GM18909 (cell line): ENCODE data around the gene SART3.
"Not testable (repeated sequence)": the region's sequence is repeated elsewhere in the genome, so short reads cannot be mapped to it uniquely, and the experiment has no call there.

ENCODE experiments used
- ATAC-seq: cut with Tn5 transposase; IDR thresholded peaks from one replicate; pipeline ENCODE4 v1.9.1; 2021; ENCODE audit warnings: mild to moderate bottlenecking; ENCODE audit not compliant: unreplicated experiment, poor library complexity

Gene SART3

GRCh38 chr12:108507971-108508642 is 52.9 kb downstream of the SART3 start:
- ATAC-seq: no peak

- no peak for ATAC-seq
Observed at GRCh38 chr12:108505129-108505528, 55.8 kb downstream of the SART3 start.

- ATAC-seq: no peak
Observed at GRCh38 chr12:108502922-108503321, 58.1 kb downstream of the SART3 start.

DNA sequence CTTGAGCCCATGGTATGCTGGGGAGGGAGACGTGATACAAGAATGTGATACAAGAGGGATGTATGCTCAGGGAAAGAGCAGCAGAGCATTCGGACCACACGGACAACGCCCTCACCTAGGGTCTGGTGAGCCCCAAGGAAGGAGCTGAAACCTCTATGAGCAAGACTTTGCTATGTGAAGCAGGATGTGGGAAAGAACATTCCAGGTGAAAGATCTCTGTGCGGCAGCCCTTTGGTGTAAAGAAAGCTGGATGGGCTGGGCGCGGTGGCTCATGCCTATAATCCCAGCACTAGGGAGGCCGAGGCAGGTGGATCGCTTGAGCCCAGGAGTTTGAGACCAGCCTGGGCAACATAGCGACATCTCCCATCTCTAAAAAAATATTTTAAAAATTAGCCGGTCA is 62.8 kb downstream of the SART3 start:
- no peak for ATAC-seq

GRCh38 chr12:108495823-108496579 is 65.0 kb downstream of the SART3 start:
- no peak for ATAC-seq

DNA sequence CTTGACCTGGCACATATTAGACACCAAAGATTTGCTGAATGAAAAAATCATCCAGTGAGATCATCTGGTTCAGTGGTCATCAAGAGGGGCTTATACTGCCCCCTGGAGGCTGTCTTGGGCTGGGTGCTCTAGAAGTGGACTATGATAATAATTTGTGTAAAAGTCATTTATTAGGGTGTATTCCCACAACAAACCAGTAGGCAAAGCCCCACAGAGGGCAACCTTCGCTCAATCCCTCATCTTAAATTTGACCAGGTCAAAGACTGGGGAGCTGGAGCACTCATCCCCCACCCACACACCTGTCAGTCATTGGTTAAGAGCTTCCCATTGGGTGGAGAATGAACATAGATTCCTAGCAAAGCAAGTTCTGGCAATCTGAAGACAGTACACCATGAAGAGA is 65.9 kb downstream of the SART3 start:
- no peak for ATAC-seq

- no peak for ATAC-seq
Observed at GRCh38 chr12:108491256-108491655, 69.7 kb downstream of the SART3 start.

DNA sequence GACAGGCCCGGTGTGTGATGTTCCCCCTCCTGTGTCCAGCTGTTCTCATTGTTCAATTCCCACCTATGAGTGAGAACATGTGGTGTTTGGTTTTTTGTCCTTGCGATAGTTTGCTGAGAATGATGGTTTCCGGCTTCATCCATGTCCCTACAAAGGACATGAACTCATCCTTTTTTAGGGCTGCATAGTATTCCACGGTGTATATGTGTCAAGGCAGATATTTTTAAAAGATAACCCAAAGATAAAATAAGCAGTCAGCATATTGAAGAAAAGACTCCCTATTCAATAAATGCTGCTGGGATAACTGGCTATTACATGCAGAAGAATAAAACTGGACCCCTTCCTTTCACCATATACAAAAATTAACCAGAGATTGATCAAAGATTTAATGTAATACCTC is 73.9 kb downstream of the SART3 start:
- ATAC-seq: not testable (repeated sequence)

- not testable (repeated sequence) for ATAC-seq
Observed at GRCh38 chr12:108485371-108485770, 75.6 kb downstream of the SART3 start.

- ATAC-seq: no peak
Observed at GRCh38 chr12:108484845-108485244, 76.1 kb downstream of the SART3 start.

DNA sequence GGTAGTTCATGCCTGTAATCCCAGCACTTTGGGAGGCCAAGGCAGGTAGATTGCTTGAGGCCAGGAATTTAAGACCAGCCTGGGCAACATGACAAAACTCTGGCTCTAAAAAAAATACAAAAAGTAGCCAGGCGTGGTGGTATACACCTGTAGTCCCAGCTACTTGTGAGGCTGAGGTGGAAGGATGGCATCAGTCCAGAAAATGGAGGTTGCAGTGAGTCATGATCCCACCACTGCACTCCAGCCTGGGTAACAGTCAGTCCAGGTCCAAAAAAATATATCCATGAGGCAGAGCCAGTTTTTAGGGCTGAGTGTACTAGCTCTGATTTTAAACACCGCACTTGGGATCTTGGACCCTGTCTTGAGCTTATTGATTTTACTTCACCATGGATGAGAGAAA is 76.5 kb downstream of the SART3 start:
- ATAC-seq: no peak

DNA sequence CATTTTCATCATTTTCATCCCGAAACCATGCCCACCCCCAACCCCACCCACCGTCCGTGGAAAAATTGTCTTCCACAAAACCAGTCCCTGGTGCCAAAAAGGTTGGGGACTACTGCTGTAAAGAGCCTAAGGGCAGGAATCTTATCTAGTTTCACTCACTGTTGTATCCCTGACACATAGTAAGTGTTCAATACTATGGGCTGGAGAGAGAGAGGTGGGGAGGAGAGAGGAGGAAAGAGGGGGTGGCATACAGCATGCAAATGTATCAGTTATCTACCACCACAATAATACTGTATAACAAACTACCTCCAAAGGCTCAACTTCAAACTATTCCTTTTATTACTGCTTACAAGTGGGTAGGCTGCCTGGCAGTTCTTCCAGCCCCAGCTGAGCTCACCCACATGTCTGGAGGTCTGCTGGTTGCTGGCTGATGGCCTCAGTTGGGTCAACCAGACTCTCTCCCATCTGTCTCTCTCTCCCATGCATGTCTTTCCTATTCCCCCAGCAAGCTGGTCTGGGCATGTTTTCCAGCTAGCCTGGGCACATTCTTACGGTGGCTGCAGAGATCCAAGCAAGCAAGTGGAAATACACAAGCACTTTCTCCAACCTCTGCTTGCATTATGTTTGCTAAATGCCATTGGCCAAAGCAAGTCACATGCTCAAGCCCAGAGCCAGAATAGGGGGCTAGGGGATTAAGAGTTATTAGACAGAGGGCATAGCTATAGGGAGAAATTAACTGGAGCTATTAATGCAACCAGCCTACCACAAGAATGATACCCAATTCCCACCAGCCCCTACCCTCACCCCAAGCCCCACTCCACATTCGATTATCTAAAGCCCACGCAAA is 77.5 kb downstream of the SART3 start:
- no peak for ATAC-seq

DNA sequence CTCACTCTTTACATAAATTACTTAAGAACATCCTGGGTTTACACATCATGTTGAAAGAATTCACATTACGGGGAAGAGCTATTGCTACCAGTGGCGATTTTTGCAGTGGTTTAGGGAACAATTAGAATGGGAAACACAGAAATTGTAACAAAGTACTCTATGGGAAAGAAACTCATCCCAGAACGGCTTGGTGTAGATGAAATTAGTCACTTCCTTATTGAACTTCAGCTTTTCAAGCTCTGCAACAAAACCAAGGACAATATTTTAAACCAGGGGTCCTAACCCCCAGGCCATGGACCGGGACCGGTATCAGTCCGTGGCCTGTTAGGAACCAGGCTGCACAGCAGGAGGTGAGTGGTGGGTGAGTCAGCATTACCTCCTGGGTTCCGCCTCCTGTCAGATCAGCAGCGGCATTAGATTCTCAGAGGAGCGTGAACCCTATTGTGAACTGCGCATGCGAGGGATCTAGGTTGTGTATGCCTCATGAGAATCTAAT is 78.2 kb downstream of the SART3 start:
- no peak for ATAC-seq

DNA sequence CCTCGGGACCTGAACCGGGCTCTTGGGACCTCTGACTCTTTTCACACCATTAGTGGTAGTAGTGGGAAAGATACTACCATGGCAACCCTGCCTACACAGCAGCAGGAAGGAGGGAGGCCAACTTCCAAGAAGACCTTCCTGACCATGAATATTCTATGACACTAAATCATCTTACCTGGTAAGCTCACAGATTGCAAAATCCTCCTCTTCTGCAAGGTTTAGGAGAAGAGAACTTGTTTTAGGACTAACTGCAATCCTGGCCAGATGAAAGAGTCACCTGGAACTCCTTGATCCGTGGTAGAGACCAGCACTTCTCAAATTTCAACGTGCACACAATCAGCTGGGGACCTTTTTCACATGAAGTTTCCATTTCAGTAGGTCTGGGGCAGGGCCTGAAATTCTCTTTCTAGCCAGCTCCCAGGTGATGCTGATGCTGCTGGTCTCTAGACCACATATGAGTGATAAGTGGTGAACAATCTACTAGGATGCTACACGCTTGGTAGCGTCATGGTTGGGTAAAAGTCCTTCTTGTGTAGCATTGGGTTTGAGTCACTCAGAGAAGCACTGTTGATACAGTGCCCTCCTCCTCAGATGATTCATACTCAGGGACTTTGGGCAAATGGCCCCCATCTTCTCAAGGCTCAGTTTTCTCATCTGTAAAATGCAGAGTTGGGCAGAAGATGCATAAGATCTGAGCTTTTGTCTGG is 81.5 kb downstream of the SART3 start:
- no peak for ATAC-seq

- ATAC-seq: no peak
Observed at GRCh38 chr12:108478611-108479206, 82.3 kb downstream of the SART3 start.

- ATAC-seq: no peak
Observed at GRCh38 chr12:108477881-108478259, 83.1 kb downstream of the SART3 start.

GRCh38 chr12:108477055-108477880 is 83.7 kb downstream of the SART3 start:
- no peak for ATAC-seq

GRCh38 chr12:108475396-108475795 is 85.6 kb downstream of the SART3 start:
- ATAC-seq: no peak

GRCh38 chr12:108473400-108474055 is 87.4 kb downstream of the SART3 start:
- ATAC-seq: no peak
